Thyroid gland (tissue), 4 donors: ENCODE measurements around the gene FOXRED2.

Source experiments
- POLR2A ChIP-seq, 2 donors: fragments of 450-650 bp; IDR thresholded peaks; one replicate each; pipeline ENCODE4 v1.6.1; 2017; ENCODE audit warnings: antibody characterized with exemption in 2 of 2, mild to moderate bottlenecking in 2 of 2, moderate library complexity in 1 of 2
- TF ChIP-seq, protein P1 (sequence below), 6 experiments: fragments of 200-600 bp in 3 of 6; fragments of 450-650 bp in 3 of 6; sonication (generic) in 3 of 6; IDR thresholded peaks; one replicate each; pipeline ENCODE4 v1.5.1; 2016 to 2019; ENCODE audit warnings: antibody characterized with exemption in 6 of 6, mild to moderate bottlenecking in 2 of 6, inconsistent platforms in 1 of 6, moderate library complexity in 1 of 6

DNA sequence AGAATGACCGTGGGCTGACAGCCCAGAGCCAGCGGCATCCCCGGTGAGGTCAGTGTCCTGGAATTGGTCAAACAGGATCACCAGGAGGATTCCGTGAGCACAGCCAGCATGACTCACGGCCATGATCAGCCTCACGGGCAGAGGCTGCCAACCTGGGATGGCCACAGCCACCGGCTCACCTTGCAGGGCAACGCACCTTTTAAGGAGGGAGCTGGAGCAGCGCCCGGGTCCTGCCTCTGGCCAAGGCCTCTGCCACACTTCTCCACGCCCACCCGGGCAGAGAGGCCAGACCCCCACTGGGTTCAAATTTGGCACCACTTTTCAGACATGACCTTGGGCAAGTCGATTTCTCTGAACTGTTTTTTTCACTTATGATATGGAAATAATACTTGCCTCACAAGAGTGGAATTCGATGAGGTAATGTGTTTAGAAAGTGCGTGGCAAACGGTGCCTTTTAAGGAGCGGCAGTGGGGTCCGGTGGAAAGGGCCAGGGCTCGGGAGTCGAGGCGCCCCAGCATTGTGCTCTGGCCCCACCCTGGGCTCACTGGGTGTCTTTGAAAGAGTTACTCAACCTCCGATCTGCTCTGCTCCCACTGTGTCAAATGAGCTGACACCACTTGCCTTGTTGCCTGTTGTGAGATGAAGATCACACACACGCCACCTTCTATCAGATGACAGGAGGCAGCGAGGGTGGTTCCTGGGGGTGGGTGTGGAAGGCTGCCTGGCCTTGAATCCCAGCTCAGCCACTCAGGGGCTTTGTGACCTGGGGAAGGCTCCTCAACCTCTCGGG is 41.4 kb downstream of the FOXRED2 start:
- TF ChIP-seq, protein P1, sequence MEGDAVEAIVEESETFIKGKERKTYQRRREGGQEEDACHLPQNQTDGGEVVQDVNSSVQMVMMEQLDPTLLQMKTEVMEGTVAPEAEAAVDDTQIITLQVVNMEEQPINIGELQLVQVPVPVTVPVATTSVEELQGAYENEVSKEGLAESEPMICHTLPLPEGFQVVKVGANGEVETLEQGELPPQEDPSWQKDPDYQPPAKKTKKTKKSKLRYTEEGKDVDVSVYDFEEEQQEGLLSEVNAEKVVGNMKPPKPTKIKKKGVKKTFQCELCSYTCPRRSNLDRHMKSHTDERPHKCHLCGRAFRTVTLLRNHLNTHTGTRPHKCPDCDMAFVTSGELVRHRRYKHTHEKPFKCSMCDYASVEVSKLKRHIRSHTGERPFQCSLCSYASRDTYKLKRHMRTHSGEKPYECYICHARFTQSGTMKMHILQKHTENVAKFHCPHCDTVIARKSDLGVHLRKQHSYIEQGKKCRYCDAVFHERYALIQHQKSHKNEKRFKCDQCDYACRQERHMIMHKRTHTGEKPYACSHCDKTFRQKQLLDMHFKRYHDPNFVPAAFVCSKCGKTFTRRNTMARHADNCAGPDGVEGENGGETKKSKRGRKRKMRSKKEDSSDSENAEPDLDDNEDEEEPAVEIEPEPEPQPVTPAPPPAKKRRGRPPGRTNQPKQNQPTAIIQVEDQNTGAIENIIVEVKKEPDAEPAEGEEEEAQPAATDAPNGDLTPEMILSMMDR (IDR thresholded peaks at IDR 0.05), result no peak
- peak in 1 of 2 donors; percentile 59 for TF ChIP-seq POLR2A (IDR thresholded peaks at IDR 0.05)
